ENCODE measurements around the gene TNFRSF9.

DNA sequence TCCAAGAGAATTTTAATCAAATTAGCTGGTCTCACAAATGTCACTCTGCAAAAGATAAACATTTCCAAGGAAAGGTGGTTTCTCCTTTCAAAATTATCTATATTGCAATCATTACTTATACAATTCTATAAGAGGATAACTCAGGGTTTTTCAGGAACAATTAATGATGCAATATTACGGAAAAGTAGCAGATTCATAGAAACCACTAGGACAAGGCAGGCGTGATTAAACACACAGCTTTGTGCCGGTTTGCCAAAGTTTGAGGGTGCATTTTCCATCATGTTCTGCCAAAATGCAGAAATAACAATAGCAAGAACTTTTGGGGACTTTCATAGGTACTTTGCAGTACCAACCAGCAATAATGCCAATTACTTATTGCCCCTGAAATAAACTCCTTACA, 605 bp downstream of the TNFRSF9 start:
- TF ChIP-seq CTCF (IDR thresholded peaks at IDR 0.05; ENCODE audit: low read length) (no peak), EZH2 (IDR thresholded peaks at IDR 0.05; ENCODE audit: borderline replicate concordance, low read length) (no peak)
